Thyroid gland (tissue), 4 donors: ENCODE measurements around the gene DDI1.

ENCODE experiments used
- CTCF ChIP-seq, 6 experiments: fragments of 200-600 bp in 3 of 6; fragments of 450-650 bp in 3 of 6; sonication (generic) in 3 of 6; IDR thresholded peaks; one replicate each; pipeline ENCODE4 v1.5.1; 2016 to 2019; ENCODE audit warnings: antibody characterized with exemption in 6 of 6, mild to moderate bottlenecking in 2 of 6, inconsistent platforms in 1 of 6, moderate library complexity in 1 of 6
- POLR2A ChIP-seq, 2 donors: fragments of 450-650 bp; IDR thresholded peaks; one replicate each; pipeline ENCODE4 v1.6.1; 2017; ENCODE audit warnings: antibody characterized with exemption in 2 of 2, mild to moderate bottlenecking in 2 of 2, moderate library complexity in 1 of 2

GRCh38 chr11:104058680-104059079 is 22.2 kb downstream of the DDI1 start:
- TF ChIP-seq POLR2A (IDR thresholded peaks at IDR 0.05) (no peak), CTCF (IDR thresholded peaks at IDR 0.05) (no peak)
